ENCODE measurements around the gene COL3A1. TPM values are rescaled to one million over a fixed set of nuclear protein-coding genes. Genes with fewer than 3 reads are reported as not detected.

Gene COL3A1
- total and polyA plus RNA-seq, 4 donors, result 45.3 to 2,500 (median 369) TPM

GRCh38 chr2:189010536-189010935, 36.4 kb downstream of the COL3A1 start:
- Histone ChIP-seq H3K27me3 (ENCODE audit: control insufficient read depth in 3 of 3, insufficient read depth in 3 of 3, low read length in 2 of 3) (no peaks in the 10 kb centered on the region), H3K9ac (ENCODE audit: insufficient read depth in 1 of 2, low read length in 2 of 2) (no peak overlapping the region), H3K4me3 (no peak overlapping the region), H3K36me3 (ENCODE audit: control insufficient read depth in 4 of 4, insufficient read depth in 4 of 4, low read length in 4 of 4) (peaks cover 0 to 46% (median 20%) of the 10 kb centered on the region in 4 donors), H3K4me1 (ENCODE audit: control insufficient read depth in 5 of 5, insufficient read depth in 5 of 5, low read length in 5 of 5) (peaks cover 0 to 9% (median 0%) of the 10 kb centered on the region in 5 donors), H3K27ac (ENCODE audit: low read depth in 1 of 2, low read length in 1 of 2) (no peak overlapping the region), H3K9me3 (ENCODE audit: control insufficient read depth in 4 of 4, insufficient read depth in 3 of 4, low read length in 3 of 4) (peaks cover 0 to 1% (median 0%) of the 10 kb centered on the region in 4 donors)
- no peak for DNase-seq
- TF ChIP-seq, protein P1, sequence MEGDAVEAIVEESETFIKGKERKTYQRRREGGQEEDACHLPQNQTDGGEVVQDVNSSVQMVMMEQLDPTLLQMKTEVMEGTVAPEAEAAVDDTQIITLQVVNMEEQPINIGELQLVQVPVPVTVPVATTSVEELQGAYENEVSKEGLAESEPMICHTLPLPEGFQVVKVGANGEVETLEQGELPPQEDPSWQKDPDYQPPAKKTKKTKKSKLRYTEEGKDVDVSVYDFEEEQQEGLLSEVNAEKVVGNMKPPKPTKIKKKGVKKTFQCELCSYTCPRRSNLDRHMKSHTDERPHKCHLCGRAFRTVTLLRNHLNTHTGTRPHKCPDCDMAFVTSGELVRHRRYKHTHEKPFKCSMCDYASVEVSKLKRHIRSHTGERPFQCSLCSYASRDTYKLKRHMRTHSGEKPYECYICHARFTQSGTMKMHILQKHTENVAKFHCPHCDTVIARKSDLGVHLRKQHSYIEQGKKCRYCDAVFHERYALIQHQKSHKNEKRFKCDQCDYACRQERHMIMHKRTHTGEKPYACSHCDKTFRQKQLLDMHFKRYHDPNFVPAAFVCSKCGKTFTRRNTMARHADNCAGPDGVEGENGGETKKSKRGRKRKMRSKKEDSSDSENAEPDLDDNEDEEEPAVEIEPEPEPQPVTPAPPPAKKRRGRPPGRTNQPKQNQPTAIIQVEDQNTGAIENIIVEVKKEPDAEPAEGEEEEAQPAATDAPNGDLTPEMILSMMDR (IDR thresholded peaks at IDR 0.05; ENCODE audit: control extremely low read depth, extremely low read depth), result no peak
- 70 to 78% methylated on average over 6 of the region's 6 CpGs for WGBS, 2 donors
- ATAC-seq (ENCODE audit: insufficient read depth, low FRiP score), result no peak

DNA sequence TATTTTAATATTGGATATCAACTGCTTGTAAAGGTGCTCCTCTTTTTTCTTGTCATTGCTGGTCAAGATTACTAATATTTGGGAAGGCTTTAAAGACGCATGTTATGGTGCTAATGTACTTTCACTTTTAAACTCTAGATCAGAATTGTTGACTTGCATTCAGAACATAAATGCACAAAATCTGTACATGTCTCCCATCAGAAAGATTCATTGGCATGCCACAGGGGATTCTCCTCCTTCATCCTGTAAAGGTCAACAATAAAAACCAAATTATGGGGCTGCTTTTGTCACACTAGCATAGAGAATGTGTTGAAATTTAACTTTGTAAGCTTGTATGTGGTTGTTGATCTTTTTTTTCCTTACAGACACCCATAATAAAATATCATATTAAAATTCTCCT, 38.2 kb downstream of the COL3A1 start:
- no peak overlapping the region for H3K27ac ChIP-seq (ENCODE audit: low read depth in 1 of 2, low read length in 1 of 2)
- WGBS, 2 donors, result 83 to 84% methylated on average over 1 of the region's 1 CpG
- H3K27me3 ChIP-seq (ENCODE audit: control insufficient read depth in 3 of 3, insufficient read depth in 3 of 3, low read length in 2 of 3), result no peaks in the 10 kb centered on the region
- H3K36me3 ChIP-seq (ENCODE audit: control insufficient read depth in 4 of 4, insufficient read depth in 4 of 4, low read length in 4 of 4), result peaks cover 0 to 34% (median 16%) of the 10 kb centered on the region in 4 donors
- H3K9ac ChIP-seq (ENCODE audit: insufficient read depth in 1 of 2, low read length in 2 of 2), result no peak overlapping the region
- H3K9me3 ChIP-seq (ENCODE audit: control insufficient read depth in 4 of 4, insufficient read depth in 3 of 4, low read length in 3 of 4), result peaks cover 0 to 1% (median 0%) of the 10 kb centered on the region in 4 donors
- H3K4me3 ChIP-seq, result no peak overlapping the region
- no peak for DNase-seq
- peaks cover 0 to 9% (median 0%) of the 10 kb centered on the region in 5 donors for H3K4me1 ChIP-seq (ENCODE audit: control insufficient read depth in 5 of 5, insufficient read depth in 5 of 5, low read length in 5 of 5)
- TF ChIP-seq, protein P1 (IDR thresholded peaks at IDR 0.05; ENCODE audit: control extremely low read depth, extremely low read depth), result no peak
- ATAC-seq (ENCODE audit: insufficient read depth, low FRiP score), result no peak

DNA sequence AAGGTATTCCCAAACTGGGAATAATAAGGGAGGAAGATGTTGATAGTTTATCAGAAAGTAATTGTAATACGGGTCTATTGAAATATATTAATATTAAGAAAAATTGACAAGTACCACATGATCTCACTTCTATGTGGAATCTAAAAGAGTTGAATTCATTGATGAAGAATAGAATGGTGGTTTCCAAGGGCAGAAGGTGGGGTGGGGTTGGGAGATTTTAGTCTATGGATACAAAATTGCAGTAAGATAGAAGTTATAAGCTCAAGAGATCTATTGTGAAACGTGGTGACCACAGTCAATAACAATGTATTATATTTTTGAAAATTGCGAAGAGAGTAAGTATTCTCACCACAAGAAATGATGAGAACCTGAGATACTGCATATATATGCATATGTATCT, 38.9 kb downstream of the COL3A1 start:
- H3K9me3 ChIP-seq (ENCODE audit: control insufficient read depth in 4 of 4, insufficient read depth in 3 of 4, low read length in 3 of 4), result peaks cover 0 to 1% (median 0%) of the 10 kb centered on the region in 4 donors
- no peak overlapping the region for H3K9ac ChIP-seq (ENCODE audit: insufficient read depth in 1 of 2, low read length in 2 of 2)
- H3K4me1 ChIP-seq (ENCODE audit: control insufficient read depth in 5 of 5, insufficient read depth in 5 of 5, low read length in 5 of 5), result peaks cover 0 to 9% (median 0%) of the 10 kb centered on the region in 5 donors
- TF ChIP-seq, protein P1 (IDR thresholded peaks at IDR 0.05; ENCODE audit: control extremely low read depth, extremely low read depth), result no peak
- no peak for DNase-seq
- H3K36me3 ChIP-seq (ENCODE audit: control insufficient read depth in 4 of 4, insufficient read depth in 4 of 4, low read length in 4 of 4), result peaks cover 0 to 27% (median 13%) of the 10 kb centered on the region in 4 donors
- 89 to 92% methylated on average over 3 of the region's 3 CpGs for WGBS, 2 donors
- no peaks in the 10 kb centered on the region for H3K27me3 ChIP-seq (ENCODE audit: control insufficient read depth in 3 of 3, insufficient read depth in 3 of 3, low read length in 2 of 3)
- no peak overlapping the region for H3K4me3 ChIP-seq
- no peak for ATAC-seq (ENCODE audit: insufficient read depth, low FRiP score)
- no peak overlapping the region for H3K27ac ChIP-seq (ENCODE audit: low read depth in 1 of 2, low read length in 1 of 2)

Measured in lung (tissue), 12 donors.